Measurements from ENCODE around the gene HELZ.
"Not testable (repeated sequence)": the region's sequence is repeated elsewhere in the genome, so short reads cannot be mapped to it uniquely, and the experiment has no call there.

HELZ gene

GRCh38 chr17:67245073-67245693 is at the start of gene HELZ:
Gene HELZ, minus strand, starts transcription at chr17:67245196. Its CDS starts 26,392 bp downstream, at chr17:67218804.
- DNase-seq: peak; percentile 86

GRCh38 chr17:67293251-67294203 is 48.5 kb upstream of the HELZ start:
- peak; percentile 77 for DNase-seq

- DNase-seq: no peak
Observed at GRCh38 chr17:67290711-67291291, 45.8 kb upstream of the HELZ start.

- no peak for DNase-seq
Observed at GRCh38 chr17:67290244-67290643, 45.2 kb upstream of the HELZ start.

GRCh38 chr17:67289181-67289876 is 44.3 kb upstream of the HELZ start:
- DNase-seq: no peak

GRCh38 chr17:67286826-67287225 is 41.8 kb upstream of the HELZ start:
- not testable (repeated sequence) for DNase-seq

GRCh38 chr17:67285360-67285759 is 40.4 kb upstream of the HELZ start:
- DNase-seq: no peak

- no peak for DNase-seq
Observed at GRCh38 chr17:67283731-67284516, 38.9 kb upstream of the HELZ start.

GRCh38 chr17:67281743-67282142 is 36.7 kb upstream of the HELZ start:
- DNase-seq: no peak

- no peak for DNase-seq
Observed at GRCh38 chr17:67281053-67281452, 36.1 kb upstream of the HELZ start.

- no peak for DNase-seq
Observed at GRCh38 chr17:67280279-67280678, 35.3 kb upstream of the HELZ start.

GRCh38 chr17:67279115-67279514 is 34.1 kb upstream of the HELZ start:
- DNase-seq: no peak

- no peak for DNase-seq
Observed at GRCh38 chr17:67278363-67278762, 33.4 kb upstream of the HELZ start.

- DNase-seq: no peak
Observed at GRCh38 chr17:67276075-67276474, 31.1 kb upstream of the HELZ start.

- no peak for DNase-seq
Observed at GRCh38 chr17:67274466-67274865, 29.5 kb upstream of the HELZ start.

GRCh38 chr17:67273900-67274299 is 28.9 kb upstream of the HELZ start:
- no peak for DNase-seq

GRCh38 chr17:67272312-67273047 is 27.5 kb upstream of the HELZ start:
- peak; percentile 16 for DNase-seq

- not testable (repeated sequence) for DNase-seq
Observed at GRCh38 chr17:67271187-67271586, 26.2 kb upstream of the HELZ start.

- no peak for DNase-seq
Observed at GRCh38 chr17:67270416-67270815, 25.4 kb upstream of the HELZ start.

- no peak for DNase-seq
Observed at GRCh38 chr17:67266496-67266895, 21.5 kb upstream of the HELZ start.

GRCh38 chr17:67265436-67266019 is 20.5 kb upstream of the HELZ start:
- no peak for DNase-seq

Measured in CD4-positive, alpha-beta T cell treated with Interleukin-10 for 1 hour (primary cell).